LoVo (cell line): ENCODE data around the gene PLA2G2C.
"Not testable (repeated sequence)": the region's sequence is repeated elsewhere in the genome, so short reads cannot be mapped to it uniquely, and the experiment has no call there.

Experiments
- DNase-seq: peaks from one replicate; pipeline ENCODE4 v3.0.0-alpha.2; 2016; ENCODE audit warnings: low spot score

Gene PLA2G2C

GRCh38 chr1:20130518-20130917, 55.8 kb downstream of the PLA2G2C start:
- not testable (repeated sequence) for DNase-seq

GRCh38 chr1:20126806-20127440, 59.4 kb downstream of the PLA2G2C start:
- DNase-seq = no peak

DNA sequence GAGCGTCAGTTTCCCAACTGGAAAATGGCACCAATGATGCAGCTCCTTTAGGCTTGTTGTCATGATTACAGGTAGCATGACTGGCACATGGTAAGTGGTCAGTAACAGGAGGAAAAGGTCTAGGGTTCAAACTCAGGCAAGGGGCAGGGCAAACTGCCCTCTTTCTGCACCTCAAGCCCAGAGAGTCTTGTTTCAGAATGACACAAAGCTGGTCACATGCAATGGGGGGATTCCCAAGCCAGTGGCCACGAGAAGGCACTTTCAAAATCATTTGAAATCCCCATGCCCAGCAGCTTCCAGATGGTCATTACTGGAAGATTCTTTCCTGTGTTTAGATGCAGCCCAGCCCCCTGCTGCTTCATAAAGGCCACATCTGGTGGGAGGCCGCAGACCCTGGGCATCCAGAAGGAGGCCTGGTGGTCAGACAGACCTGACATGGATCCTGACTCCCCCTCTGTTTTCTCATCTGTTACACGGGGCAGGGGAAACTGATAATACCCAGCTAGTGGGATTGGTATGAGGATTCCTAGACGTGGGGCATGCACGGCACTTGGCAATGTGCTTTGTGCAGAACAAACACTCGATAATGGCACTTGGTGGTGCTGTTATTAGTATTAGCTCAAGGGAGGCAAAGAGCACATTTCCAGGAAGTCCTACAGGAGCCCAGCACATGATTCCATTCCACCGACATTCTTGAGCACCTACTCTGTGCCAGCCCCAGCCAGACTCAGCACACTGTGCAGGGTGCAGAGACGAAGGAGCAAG, 60.1 kb downstream of the PLA2G2C start:
- no peak for DNase-seq

DNA sequence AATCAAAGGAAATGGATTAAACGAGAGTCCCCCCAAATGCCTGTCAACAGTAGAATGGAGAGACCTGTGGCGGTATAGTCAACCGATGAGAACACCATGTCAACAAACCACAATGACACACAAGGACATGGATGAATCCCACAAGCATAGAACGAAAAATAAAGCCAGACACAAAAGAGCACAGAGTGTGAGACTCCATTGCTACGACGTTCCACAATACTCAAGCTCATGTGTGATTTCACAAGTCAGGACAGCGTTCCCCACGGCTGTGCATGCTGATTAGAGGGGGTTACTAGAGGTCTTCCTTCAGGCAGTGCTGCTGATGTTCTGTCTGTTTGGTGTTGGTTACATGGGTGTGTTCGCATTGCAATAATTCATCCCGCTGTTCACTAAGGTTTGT, 61.2 kb downstream of the PLA2G2C start:
- DNase-seq = no peak

DNA sequence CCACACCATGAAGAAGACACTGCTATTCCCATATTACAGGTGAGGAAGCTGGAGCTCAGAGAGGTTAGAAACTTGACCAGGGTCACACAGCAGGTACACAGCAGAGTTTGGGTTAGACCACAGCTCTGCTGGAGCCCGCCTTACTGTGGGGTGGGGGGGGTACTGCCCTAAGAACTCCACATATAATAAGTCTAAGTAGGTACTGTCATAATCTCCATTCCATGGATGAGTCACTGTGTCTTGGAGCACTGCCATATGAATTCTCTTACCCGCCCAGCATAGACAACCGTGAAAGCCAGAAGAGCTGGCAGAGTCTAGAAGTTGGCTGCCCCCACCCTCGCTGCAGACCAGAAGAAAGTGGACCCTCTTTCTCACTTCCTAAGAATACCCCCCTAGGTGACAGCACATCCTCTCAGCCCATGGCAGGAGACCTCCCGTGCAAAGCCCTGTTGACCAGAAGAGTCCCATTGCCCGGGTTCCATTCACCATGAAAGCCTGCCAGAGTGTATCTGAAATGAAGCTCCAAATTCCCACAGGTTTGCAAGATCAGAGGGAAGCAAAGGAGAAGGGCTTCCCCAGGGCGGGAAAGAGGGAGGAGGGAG, 61.8 kb downstream of the PLA2G2C start:
- peak; percentile 88 for DNase-seq

DNA sequence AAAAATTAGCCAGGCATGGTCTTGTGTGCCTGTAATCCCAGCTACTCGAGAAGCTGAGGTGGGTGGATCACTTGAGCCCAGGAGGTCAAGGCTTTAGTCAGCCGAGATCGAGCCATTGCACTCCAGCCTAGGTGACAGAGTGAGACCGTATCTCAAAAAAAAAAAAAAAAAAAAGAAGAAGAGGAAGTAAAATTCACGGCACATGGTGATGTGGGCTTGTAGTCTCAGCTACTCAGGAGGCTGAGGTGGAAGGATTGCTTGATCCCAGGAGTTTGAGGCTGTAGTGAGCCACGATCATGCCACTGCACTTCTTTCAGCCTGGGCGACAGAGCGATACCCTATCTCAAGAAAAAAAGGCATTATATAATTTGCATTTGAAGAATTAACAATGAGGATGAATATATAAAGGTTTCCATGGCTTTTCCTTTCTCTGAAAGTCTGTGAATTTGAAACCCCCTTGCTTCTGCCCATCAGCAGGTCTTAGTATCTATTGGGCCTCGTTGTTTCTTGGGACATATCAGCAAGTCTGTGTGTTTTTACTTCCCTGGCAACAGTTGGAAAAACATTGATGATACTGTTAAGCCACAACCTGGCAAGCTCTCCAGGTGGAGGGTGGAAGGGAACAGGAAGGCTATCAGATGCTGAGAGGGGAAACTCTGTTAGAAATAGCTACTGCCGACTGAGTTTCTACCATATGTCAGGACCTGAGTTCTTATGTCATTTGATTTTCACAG, 62.4 kb downstream of the PLA2G2C start:
- DNase-seq = no peak

DNA sequence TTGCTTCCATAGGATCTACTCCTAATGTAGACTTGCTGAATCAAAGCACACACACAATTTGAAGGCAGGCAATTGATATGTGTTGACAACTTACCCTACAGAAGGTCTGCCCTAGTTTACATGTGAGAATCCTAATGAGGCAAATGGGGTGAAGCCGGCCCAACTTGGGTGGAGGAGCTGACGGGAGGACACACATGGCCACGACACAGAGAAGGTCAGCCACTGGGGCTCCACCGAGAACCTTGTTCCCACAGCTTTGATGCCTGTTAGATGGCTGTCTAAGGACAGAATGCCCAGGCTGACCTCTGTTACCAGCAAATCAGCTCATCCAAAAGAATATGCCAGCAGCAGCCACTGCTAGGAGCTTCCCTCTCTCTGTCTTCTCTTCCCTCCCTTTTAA, 65.5 kb downstream of the PLA2G2C start:
- no peak for DNase-seq

DNA sequence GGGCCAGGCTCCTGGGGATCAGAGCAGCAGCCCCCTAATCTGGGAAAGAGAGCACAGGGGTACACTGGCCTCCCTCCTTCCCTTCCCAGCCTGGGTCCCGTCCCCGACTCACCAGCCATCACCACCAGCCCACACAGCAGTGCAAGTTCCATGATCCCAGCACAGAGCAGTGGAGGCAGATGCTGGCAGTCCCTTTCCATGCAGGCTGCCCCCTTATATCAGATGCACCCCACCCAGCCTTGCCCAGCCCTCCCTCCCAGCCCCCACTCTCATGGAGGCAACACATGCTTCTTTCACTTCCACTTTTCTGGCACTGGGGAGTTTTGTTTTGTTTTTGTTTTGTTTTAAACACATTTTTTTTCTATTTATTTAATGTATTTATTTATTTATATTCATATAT, 67.0 kb downstream of the PLA2G2C start, which contains the start of gene PLA2G2D:
PLA2G2D (minus strand) TSS at position 190 of the 400 bp plus-strand sequence; CDS start at position 152, 38 bp downstream.
- DNase-seq = no peak

- no peak for DNase-seq
These were observed 69.1 kb downstream of the PLA2G2C start for GRCh38 chr1:20117236-20117635.

GRCh38 chr1:20115916-20116315, 70.4 kb downstream of the PLA2G2C start:
- DNase-seq = no peak

- no peak for DNase-seq
These were observed 70.8 kb downstream of the PLA2G2C start for GRCh38 chr1:20115479-20115878.

- no peak for DNase-seq
These were observed 72.2 kb downstream of the PLA2G2C start for GRCh38 chr1:20114021-20114648.
